Keratinocyte (primary cell): Measurements from ENCODE around the gene EDC3. TPM values are rescaled to one million over a fixed set of nuclear protein-coding genes. Genes with fewer than 3 reads are reported as not detected.

Experiments
- DNase-seq: peaks from one replicate; pipeline ENCODE4 v3.0.0-alpha.2; 2011; ENCODE audit warnings: low read depth, missing footprints, low spot score
- FAIRE-seq: peaks from 2 replicates; lab custom pipeline; 2011; peaks lifted over from hg19 to GRCh38; lab: Jason Lieb, UNC
- H2AFZ ChIP-seq: 2 replicates; pipeline ENCODE4 v1.6.0; 2012; ENCODE audit warnings: low read length, control low read depth, inconsistent platforms; ENCODE audit not compliant: control insufficient read depth
- H3K27ac ChIP-seq: 2 replicates; pipeline ENCODE4 v1.5.1; 2011; ENCODE audit warnings: low read length; ENCODE audit not compliant: control insufficient read depth, insufficient read depth
- H3K27me3 ChIP-seq: 3 replicates; pipeline ENCODE4 v1.6.0; 2011; ENCODE audit warnings: low read length; ENCODE audit not compliant: control insufficient read depth, insufficient read depth; ENCODE audit errors: extremely low read depth
- H3K36me3 ChIP-seq, 2 experiments: 2 replicates in 1 of 2; 3 replicates in 1 of 2; pipeline ENCODE4 v1.5.1; 2011; ENCODE audit warnings: low read length in 2 of 2, mild to moderate bottlenecking in 1 of 2; ENCODE audit not compliant: control insufficient read depth in 2 of 2, insufficient read depth in 2 of 2; ENCODE audit errors: extremely low read depth in 1 of 2
- H3K4me1 ChIP-seq: 3 replicates; pipeline ENCODE4 v1.5.1; 2011; ENCODE audit warnings: low read length; ENCODE audit not compliant: control insufficient read depth, insufficient read depth; ENCODE audit errors: extremely low read depth
- H3K4me2 ChIP-seq: 3 replicates; pipeline ENCODE4 v1.6.0; 2011; ENCODE audit warnings: low read depth, low read length; ENCODE audit not compliant: control insufficient read depth, insufficient read depth; ENCODE audit errors: extremely low read depth
- H3K4me3 ChIP-seq, 3 experiments: fragments of 200-600 bp in 1 of 3; sonication (generic) in 1 of 3; 2 replicates in 2 of 3; 3 replicates in 1 of 3; pipeline ENCODE4 v1.5.1; 2011 to 2016; ENCODE audit warnings: low read length in 3 of 3, mild to moderate bottlenecking in 3 of 3, control low read depth in 2 of 3, inconsistent platforms in 1 of 3, low read depth in 1 of 3, mixed read lengths in 1 of 3, mixed run types in 1 of 3, moderate library complexity in 1 of 3; ENCODE audit not compliant: control insufficient read depth in 2 of 3, insufficient read depth in 2 of 3; ENCODE audit errors: extremely low read depth in 1 of 3
- H3K79me2 ChIP-seq: 2 replicates; pipeline ENCODE4 v1.6.0; 2012; ENCODE audit warnings: low read length; ENCODE audit not compliant: control insufficient read depth, insufficient read depth
- H3K9ac ChIP-seq: 3 replicates; pipeline ENCODE4 v1.6.0; 2011; ENCODE audit warnings: low read length; ENCODE audit not compliant: control insufficient read depth, insufficient read depth; ENCODE audit errors: extremely low read depth
- H3K9me1 ChIP-seq: 3 replicates; pipeline ENCODE4 v1.6.0; 2011; ENCODE audit warnings: low read length; ENCODE audit not compliant: control insufficient read depth, insufficient read depth; ENCODE audit errors: extremely low read depth
- H3K9me3 ChIP-seq: 2 replicates; pipeline ENCODE4 v1.5.1; 2012; ENCODE audit warnings: low read depth, low read length; ENCODE audit not compliant: control insufficient read depth
- H4K20me1 ChIP-seq: 3 replicates; pipeline ENCODE4 v1.6.0; 2011; ENCODE audit warnings: low read length; ENCODE audit not compliant: control insufficient read depth, insufficient read depth; ENCODE audit errors: extremely low read depth
- CTCF ChIP-seq, 3 experiments: IDR thresholded peaks in 1 of 3; conservative IDR thresholded peaks in 1 of 3; optimal IDR thresholded peaks in 1 of 3; 2 replicates in 2 of 3; 3 replicates in 1 of 3; pipeline versions ENCODE3 to v1.5.1; 2011; ENCODE audit warnings: low read length in 3 of 3, mild to moderate bottlenecking in 3 of 3, moderate library complexity in 2 of 3, control low read depth in 1 of 3, inconsistent platforms in 1 of 3; ENCODE audit not compliant: insufficient read depth in 2 of 3; ENCODE audit errors: extremely low read depth in 1 of 3
- EZH2 ChIP-seq: IDR thresholded peaks from one replicate; pipeline ENCODE4 v1.6.1; 2012; ENCODE audit warnings: inconsistent platforms, mild to moderate bottlenecking, low read length, moderate library complexity
- dilution Hi-C: fragments of 300-500 bp; cut with MboI; formaldehyde crosslinking; loops from one replicate; pipeline ENCODE4 v1.7.0; 2020; ENCODE audit warnings: low sequenced_read_pairs; ENCODE audit not compliant: extremely low pct_ligation_motif_present
- polyA plus RNA-seq, 5 experiments: library from polyadenylated mRNA; depleted of rRNA in 3 of 5; stranded (reverse) in 3 of 5; stranded (forward) in 1 of 5; unstranded in 1 of 5; fragments of >200 nt; gene quantifications; 1 replicate in 1 of 5; 2 replicates in 3 of 5; 3 replicates in 1 of 5; pipeline versions ENCODE4 v1.2.1 to v1.2.3, GENCODE V29; 2011 to 2012; ENCODE audit warnings: missing spikeins in 2 of 5, low read depth in 1 of 5, low replicate concordance in 1 of 5

EDC3 gene
- polyA plus RNA-seq, 1 donor (not counting 4 experiments of a cell fraction or from before 2014, with no cell fraction given) = 33.6 TPM

- TF ChIP-seq CTCF (optimal IDR thresholded peaks at IDR 0.05 in 1 of 3, IDR thresholded peaks at IDR 0.05 in 1 of 3, conservative IDR thresholded peaks at IDR 0.05 in 1 of 3; ENCODE audit: extremely low read depth in 1 of 3, insufficient read depth in 2 of 3, low read length in 3 of 3) (no peak), EZH2 (no peak)
- Histone ChIP-seq H3K79me2 (peaks cover 66% of the 10 kb centered on the region), H2AFZ (no peak overlapping the region), H3K9me1 (no peaks in the 10 kb centered on the region), H3K4me2 (no peak overlapping the region), H3K36me3 (peaks cover 68 to 82% of the 10 kb centered on the region in 2 experiments), H3K4me1 (peaks cover 18% of the 10 kb centered on the region), H3K9me3 (no peaks in the 10 kb centered on the region), H3K27me3 (no peaks in the 10 kb centered on the region), H3K9ac (no peak overlapping the region), H3K4me3 (no peak overlapping the region), H4K20me1 (peaks cover 43% of the 10 kb centered on the region), H3K27ac (no peak overlapping the region)
- DNase-seq (no peak), FAIRE-seq (no peak)
- dilution Hi-C loops = no loop called here
Observed at GRCh38 chr15:74621936-74622335, 73.9 kb downstream of the EDC3 start.

- Histone ChIP-seq H3K36me3 (peaks cover 64 to 78% of the 10 kb centered on the region in 2 experiments), H3K4me1 (peaks cover 22% of the 10 kb centered on the region), H3K27me3 (no peaks in the 10 kb centered on the region), H3K4me3 (no peak overlapping the region), H3K27ac (no peak overlapping the region), H3K9me1 (no peaks in the 10 kb centered on the region), H3K79me2 (peaks cover 70% of the 10 kb centered on the region), H3K4me2 (no peak overlapping the region), H2AFZ (no peak overlapping the region), H3K9ac (no peak overlapping the region), H4K20me1 (peaks cover 44% of the 10 kb centered on the region), H3K9me3 (no peaks in the 10 kb centered on the region)
- TF ChIP-seq CTCF (optimal IDR thresholded peaks at IDR 0.05 in 1 of 3, IDR thresholded peaks at IDR 0.05 in 1 of 3, conservative IDR thresholded peaks at IDR 0.05 in 1 of 3; ENCODE audit: extremely low read depth in 1 of 3, insufficient read depth in 2 of 3, low read length in 3 of 3) = no peak
- TF ChIP-seq EZH2 = no peak
- dilution Hi-C loops = no loop called here
- no peak for FAIRE-seq
- no peak for DNase-seq
Observed at GRCh38 chr15:74621546-74621920, 74.3 kb downstream of the EDC3 start.
